Measurements from ENCODE around the gene LRIG1.

LRIG1 gene

DNA sequence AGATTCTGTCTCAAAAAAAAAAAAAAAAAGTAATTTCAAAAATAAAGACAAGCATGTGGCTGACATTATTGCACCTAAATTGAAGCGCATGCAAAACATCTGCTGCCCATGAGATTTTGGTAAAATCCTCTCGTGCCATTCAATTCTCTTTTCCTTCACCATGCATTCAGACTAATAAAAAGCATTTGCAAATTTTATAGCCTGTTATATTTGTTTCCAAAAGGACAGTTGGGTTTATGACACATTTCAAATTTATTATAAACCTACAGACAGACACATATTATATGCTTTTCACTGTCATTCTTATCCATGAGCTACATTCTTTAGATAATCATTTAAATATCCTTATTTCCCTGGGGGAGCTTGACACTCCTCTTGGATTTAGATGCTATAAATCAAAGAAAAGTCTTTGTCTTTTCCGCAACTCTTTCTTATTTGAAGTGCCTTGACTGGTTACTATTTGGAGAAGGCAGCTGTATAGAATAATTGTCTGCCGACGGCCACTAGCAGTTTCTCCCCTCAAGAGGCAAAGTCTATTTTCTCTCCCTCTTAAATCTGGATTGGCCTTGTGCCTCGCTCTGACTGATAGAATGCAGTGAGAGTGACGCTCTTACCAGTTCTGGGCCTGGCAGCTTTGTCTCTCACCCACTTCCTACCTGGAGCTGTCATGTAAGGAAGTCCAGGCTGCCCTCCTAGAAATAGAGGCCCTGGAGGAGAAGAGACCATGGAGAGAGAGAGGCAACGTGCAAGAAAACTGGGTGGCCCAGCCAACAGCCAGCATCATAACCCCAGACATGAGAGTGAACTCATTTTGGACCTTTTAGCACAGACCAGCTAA is 6.8 kb upstream of the LRIG1 start:
- in situ Hi-C loops (cut with MboI; ENCODE audit: low sequenced_read_pairs): no loop called here

DNA sequence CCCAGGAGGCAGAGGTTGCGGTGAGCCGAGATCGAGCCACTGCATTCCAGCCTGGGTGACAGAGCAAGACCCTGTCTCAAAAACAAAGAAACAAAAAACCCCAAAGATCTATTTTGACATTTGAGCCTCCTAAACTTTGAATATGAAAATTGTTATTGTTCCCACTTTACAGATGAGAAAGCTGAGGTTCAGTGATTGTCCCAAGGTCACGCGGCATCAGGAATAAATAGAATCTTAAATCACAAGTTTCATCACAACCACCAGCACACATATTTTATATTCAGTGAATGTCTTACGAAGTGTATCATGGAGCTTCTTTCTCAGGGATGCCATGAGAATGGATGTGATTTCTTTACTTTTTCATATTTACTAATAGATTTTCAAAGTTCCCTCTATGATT is 5.3 kb upstream of the LRIG1 start:
- in situ Hi-C loops (cut with MboI; ENCODE audit: low sequenced_read_pairs): no loop called here

- in situ Hi-C loops (cut with MboI; ENCODE audit: low sequenced_read_pairs): no loop called here
These were observed 4.2 kb upstream of the LRIG1 start for GRCh38 chr3:66504850-66505641.

GRCh38 chr3:66502981-66503380 is 2.2 kb upstream of the LRIG1 start:
- in situ Hi-C loops (cut with MboI; ENCODE audit: low sequenced_read_pairs): no loop called here

DNA sequence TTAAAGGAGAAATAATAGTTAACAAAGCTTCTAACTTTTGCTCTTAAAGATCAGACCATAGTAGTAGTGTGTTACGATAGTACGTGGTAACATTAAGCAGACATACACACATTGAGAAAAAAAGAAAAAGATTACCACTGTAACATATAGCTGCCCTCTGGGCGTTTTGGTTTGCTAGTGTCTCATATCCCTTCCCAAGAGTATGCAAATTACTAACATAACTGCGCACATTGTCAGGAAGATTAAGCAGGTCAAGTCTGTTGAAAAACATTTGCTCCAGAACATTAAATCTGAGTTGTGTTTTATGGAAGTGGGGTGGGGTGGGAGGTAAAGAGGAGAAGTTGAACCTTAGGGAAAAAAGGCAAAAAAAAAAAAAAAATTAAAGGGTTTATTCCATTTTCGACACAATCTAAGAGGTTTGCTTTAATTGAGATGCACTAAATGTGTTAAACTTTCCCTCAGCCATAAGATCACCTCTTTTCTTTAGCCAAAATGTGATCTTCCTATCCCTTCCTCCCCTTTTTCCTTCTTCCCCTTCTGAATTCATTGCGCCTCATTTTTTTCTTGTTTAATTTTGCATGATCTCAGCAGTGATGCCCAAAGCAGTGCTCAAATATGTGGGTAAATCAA is 1.5 kb upstream of the LRIG1 start:
- in situ Hi-C loops (cut with MboI; ENCODE audit: low sequenced_read_pairs): no loop called here

DNA sequence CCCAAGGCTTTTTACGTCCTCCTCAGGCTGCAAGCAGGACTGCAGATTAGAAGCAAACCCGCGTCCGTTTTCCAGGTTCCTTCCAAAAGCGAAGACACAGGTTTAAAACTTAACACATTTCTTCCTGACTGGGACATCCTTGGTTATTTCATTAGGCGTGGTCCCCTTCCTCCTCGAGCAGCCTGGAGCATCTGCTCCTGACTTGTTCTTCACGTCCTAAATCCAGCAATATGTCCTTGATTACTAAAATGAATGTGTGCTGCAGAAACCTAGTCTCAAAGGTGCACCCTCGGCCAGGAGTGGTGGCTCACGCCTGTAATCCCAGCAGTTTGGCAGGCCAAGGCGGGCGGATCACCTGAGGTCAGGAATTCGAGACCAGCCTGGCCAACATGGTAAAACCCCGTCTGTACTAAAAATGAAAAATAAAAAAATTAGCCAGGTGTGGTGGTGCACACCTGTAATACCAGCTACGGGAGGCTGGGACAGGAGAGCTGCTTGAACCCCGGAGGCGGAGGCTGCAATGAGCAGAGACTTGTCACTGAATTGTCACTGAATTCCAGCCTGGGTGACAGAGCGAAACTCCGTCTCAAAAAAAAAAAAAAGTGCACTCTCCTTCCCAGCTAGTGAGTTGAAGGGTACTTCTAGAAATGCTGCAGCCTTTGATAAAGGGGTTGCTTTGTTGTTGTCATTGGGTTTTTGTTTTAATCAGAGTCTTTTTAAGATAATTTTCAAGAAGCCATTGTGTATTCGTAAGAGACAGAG is 842 bp upstream of the LRIG1 start:
- in situ Hi-C loops (cut with MboI; ENCODE audit: low sequenced_read_pairs): no loop called here

DNA sequence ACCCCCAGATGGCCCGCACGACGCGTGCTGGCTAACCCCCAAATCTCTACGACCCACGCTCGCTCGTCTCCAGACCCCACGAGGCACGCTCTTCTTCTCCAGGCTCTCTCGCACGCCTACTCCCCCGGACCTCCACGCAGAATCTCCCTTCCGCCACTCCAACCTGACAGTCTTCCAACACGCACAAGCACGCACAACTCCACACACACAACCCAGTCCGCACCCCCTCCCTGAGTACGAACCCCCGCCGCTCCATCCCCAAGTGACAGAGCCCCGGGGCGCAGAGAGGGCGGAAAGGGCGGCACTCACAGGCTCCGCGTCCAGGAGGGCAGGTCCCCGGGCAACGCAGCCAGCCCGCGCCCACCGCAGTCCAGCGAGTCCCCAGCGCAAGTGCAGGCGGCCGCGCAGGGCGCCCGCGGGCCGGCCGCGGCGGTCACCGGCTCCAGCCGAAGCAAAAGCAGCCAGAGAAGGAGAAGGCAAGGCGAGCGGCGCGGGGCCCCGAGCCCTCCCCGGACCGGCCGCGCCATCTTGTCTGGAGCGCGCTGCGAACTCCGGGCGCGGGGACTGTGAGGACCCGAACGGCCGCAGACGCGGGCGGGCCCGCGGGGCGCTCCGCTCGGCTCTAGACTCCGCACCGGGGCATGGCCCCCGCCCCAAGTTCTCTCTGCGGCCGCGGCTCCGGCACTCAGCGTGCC is 794 bp downstream of the LRIG1 start:
- in situ Hi-C loops (cut with MboI; ENCODE audit: low sequenced_read_pairs): no loop called here

GRCh38 chr3:66498687-66499621 is 1.9 kb downstream of the LRIG1 start:
- in situ Hi-C loops (cut with MboI; ENCODE audit: low sequenced_read_pairs): no loop called here

DNA sequence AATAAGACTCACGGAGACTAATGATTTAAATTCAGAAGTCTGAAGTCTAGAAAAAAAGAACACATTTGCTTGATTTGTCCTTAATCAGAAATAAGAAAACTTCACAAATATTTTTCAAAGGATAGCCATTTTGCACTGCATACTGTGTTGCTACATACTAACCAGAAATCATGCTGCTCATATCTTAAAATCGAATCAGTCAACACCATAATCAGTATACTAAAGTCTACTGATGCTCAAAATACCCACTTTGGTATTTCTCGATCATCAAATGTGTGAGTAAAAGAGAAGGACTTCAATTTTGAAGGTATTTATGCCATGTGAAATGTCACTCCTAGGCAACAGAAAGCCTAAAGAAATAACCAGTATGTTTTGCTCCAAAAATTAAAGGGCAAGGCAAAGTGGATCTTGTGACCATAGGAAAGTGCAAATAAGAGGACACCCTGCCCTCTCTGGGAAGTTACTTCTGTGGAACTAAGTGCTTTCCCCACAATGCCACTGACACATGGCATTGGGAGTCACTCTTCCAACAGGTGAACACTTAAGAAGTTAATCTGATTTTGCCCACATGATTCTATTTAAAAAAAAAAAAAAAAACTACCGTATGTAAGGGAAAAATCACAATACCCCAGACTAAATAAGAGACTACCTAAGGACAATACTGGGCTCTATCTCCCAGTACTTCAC is 2.7 kb downstream of the LRIG1 start:
- in situ Hi-C loops (cut with MboI; ENCODE audit: low sequenced_read_pairs): no loop called here

DNA sequence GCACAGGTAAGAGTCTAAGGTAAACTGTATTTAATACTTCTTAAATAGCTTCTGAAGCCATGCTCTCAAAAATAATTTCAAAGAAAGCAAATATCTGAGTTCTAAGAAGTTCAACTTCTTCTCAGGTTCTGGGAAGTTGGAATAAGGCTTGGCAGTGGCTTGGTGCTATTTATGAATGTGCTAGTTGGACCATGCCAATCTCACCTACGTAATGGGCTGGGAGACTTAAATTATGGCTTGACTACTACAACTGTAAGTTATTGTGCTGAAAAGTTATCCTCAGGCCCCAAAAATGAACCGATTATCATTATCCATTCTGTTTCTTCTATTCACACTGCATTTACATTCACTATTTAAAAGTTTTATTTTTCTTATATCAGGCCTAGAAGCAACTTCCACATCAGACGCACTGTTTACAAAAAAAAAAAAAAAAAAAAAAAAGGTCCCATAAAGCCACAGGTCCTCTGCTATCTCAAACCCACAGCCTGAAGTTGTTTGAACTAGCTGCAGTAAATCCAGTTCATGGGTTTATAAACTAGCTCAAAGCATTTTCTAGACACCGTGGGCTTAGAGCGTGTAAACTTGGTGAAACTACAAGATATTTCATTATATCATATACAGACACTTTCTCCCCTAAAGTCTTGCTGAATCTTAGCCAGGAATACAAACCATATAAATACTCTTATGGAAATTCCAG is 3.4 kb downstream of the LRIG1 start:
- in situ Hi-C loops (cut with MboI; ENCODE audit: low sequenced_read_pairs): no loop called here

- in situ Hi-C loops (cut with MboI; ENCODE audit: low sequenced_read_pairs): no loop called here
These were observed 4.1 kb downstream of the LRIG1 start for GRCh38 chr3:66496746-66497145.

GRCh38 chr3:66496301-66496700 is 4.5 kb downstream of the LRIG1 start:
- in situ Hi-C loops (cut with MboI; ENCODE audit: low sequenced_read_pairs): no loop called here

DNA sequence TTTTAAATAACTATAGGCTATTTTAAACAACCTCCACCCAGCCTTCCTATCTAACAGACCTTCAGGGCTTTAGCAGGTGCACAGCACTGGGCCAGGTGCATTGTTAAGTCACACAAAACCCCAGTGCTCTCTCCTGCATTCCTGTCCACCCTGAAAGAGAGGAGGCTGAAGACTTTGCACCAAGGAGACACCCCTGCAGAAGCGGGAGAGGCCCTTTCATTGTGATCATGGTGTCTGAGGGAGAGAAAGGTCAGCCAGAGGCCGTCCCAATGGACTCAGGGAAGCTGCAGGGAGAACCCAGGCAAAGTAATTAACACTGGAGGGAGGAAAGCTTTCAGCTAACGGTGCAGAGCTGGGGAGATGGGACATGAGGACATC is 5.2 kb downstream of the LRIG1 start:
- in situ Hi-C loops (cut with MboI; ENCODE audit: low sequenced_read_pairs): no loop called here

GRCh38 chr3:66494959-66495667 is 5.7 kb downstream of the LRIG1 start:
- in situ Hi-C loops (cut with MboI; ENCODE audit: low sequenced_read_pairs): no loop called here

DNA sequence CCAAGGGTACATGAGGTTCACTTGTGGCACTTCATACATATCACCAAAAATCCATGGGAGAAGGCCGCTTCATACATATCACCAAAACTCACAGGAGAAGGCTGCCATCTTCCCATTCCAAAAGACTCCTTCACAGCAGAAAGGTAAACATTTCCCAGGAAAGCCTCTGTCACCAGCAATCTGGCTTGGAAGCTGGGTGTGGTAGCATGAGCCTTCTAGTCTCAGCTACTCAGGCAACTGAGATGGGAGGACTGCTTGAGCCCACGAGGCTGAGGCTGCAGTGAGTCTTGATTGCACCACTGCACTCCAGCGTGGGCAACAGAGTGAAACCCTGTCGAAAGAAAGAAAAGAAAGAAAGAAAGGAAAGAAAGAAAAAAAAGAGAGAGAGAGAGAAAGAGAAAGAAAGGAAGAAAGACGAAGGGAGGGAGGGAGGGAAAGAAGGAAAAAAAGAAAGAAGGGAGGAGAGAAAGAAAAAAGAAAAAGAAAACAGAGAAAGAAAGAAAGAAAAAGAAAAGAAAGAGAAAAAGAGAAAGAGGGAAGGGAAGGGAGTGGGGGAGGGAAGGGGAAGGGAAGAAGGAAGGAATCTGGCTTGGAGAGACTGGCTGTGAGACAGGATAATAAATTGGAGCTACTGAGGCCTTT is 7.2 kb downstream of the LRIG1 start:
- in situ Hi-C loops (cut with MboI; ENCODE audit: low sequenced_read_pairs): no loop called here

DNA sequence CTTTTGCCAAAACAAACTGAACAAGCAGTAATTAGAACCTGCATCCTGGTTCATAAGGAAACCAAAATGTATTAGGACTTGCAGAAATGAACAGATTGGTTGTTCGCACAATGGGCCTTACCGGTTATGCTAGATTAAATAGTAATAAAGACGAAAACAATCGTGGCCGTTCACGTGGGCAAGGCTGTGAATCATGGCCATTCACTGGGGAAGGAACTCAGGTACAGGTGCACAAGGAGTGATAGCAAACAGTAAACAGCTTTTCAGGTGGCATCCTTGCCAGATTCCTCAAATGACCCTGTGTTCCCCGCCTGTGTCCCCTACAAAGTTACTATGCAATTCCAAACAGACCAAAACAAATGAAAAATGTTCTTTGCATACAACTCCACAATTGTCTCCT is 8.2 kb downstream of the LRIG1 start:
- in situ Hi-C loops (cut with MboI; ENCODE audit: low sequenced_read_pairs): no loop called here

GRCh38 chr3:66492071-66492470 is 8.8 kb downstream of the LRIG1 start:
- in situ Hi-C loops (cut with MboI; ENCODE audit: low sequenced_read_pairs): no loop called here

All from HL-60/S4 treated with retinoic acid at 250 ng/mL for 4 days and 3 days (cell line).